ENCODE results near the gene CUEDC1.

Gene CUEDC1

GRCh38 chr17:57926723-57927047 lies 28.5 kb downstream of the CUEDC1 start:
- H3K4me3 ChIP-seq (ENCODE audit: low read depth in 1 of 2, low read length in 2 of 2): no peak overlapping the region
- H3K4me1 ChIP-seq (ENCODE audit: insufficient read depth, low read length): no peaks in the 10 kb centered on the region
- no peaks in the 10 kb centered on the region for H3K9me3 ChIP-seq (ENCODE audit: insufficient read depth, low read length, severe bottlenecking)
- TF ChIP-seq, protein P1, sequence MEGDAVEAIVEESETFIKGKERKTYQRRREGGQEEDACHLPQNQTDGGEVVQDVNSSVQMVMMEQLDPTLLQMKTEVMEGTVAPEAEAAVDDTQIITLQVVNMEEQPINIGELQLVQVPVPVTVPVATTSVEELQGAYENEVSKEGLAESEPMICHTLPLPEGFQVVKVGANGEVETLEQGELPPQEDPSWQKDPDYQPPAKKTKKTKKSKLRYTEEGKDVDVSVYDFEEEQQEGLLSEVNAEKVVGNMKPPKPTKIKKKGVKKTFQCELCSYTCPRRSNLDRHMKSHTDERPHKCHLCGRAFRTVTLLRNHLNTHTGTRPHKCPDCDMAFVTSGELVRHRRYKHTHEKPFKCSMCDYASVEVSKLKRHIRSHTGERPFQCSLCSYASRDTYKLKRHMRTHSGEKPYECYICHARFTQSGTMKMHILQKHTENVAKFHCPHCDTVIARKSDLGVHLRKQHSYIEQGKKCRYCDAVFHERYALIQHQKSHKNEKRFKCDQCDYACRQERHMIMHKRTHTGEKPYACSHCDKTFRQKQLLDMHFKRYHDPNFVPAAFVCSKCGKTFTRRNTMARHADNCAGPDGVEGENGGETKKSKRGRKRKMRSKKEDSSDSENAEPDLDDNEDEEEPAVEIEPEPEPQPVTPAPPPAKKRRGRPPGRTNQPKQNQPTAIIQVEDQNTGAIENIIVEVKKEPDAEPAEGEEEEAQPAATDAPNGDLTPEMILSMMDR (IDR thresholded peaks at IDR 0.05; ENCODE audit: borderline replicate concordance, extremely low read depth, low read length, poor library complexity, severe bottlenecking): no peak
- TF ChIP-seq EZH2 (IDR thresholded peaks at IDR 0.05; ENCODE audit: borderline replicate concordance, low read depth, low read length, severe bottlenecking): no peak
- H3K4me2 ChIP-seq (ENCODE audit: insufficient read depth, low read length): no peak overlapping the region
- DNase-seq (no peak), ATAC-seq (ENCODE audit: insufficient read depth, low read depth) (no peak)
- no peak overlapping the region for H3K27ac ChIP-seq (ENCODE audit: low read length)
- no peak overlapping the region for H2AFZ ChIP-seq (ENCODE audit: low read depth, low read length)
- H3K9ac ChIP-seq (ENCODE audit: low read depth, low read length): no peak overlapping the region
- no peaks in the 10 kb centered on the region for H4K20me1 ChIP-seq (ENCODE audit: insufficient read depth, low read length)
- peaks cover 24% of the 10 kb centered on the region for H3K27me3 ChIP-seq (ENCODE audit: insufficient read depth, low read length, poor library complexity)
- H3K36me3 ChIP-seq (ENCODE audit: insufficient read depth, low read length): no peaks in the 10 kb centered on the region
- no peaks in the 10 kb centered on the region for H3K79me2 ChIP-seq (ENCODE audit: insufficient read depth, low read length)

DNA sequence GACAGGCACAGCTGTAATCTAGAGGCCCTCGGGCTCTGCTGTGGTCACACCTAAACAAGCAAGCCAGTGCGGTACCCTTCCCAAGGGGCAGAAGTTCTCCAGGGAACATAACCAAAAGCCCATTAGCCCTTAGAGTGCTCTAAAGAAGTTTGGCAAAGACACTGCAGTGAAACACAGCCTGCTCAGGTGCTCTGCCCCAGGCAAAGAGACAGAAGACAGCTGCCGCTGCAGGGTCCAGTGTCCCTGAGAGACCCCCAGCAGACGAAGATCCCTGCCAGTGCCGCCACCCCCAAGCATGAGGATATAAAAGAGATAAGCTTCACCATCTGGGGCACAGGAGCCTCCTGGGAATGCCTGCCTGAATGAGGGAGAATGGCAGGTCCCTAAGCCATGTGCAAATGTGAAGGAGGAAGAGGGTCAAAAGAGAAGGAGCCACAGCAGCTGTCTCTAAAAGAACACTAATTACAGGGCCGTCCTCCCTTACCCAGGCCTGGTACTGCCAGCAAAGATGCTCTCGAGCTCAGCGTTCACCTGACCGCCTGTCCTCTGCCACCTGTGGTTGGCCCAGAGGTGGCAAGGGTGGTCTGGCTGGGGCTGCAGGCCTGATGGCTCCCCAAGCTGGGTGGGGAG lies 29.7 kb downstream of the CUEDC1 start:
- Histone ChIP-seq H3K79me2 (ENCODE audit: insufficient read depth, low read length) (no peaks in the 10 kb centered on the region), H4K20me1 (ENCODE audit: insufficient read depth, low read length) (no peaks in the 10 kb centered on the region), H3K4me2 (ENCODE audit: insufficient read depth, low read length) (no peak overlapping the region), H3K4me3 (ENCODE audit: low read depth in 1 of 2, low read length in 2 of 2) (no peak overlapping the region), H2AFZ (ENCODE audit: low read depth, low read length) (no peak overlapping the region), H3K9me3 (ENCODE audit: insufficient read depth, low read length, severe bottlenecking) (no peaks in the 10 kb centered on the region), H3K9ac (ENCODE audit: low read depth, low read length) (no peak overlapping the region), H3K4me1 (ENCODE audit: insufficient read depth, low read length) (no peaks in the 10 kb centered on the region), H3K36me3 (ENCODE audit: insufficient read depth, low read length) (no peaks in the 10 kb centered on the region), H3K27ac (ENCODE audit: low read length) (no peak overlapping the region), H3K27me3 (ENCODE audit: insufficient read depth, low read length, poor library complexity) (peaks cover 23% of the 10 kb centered on the region)
- DNase-seq: no peak
- ATAC-seq (ENCODE audit: insufficient read depth, low read depth): no peak
- TF ChIP-seq, protein P1 (IDR thresholded peaks at IDR 0.05; ENCODE audit: borderline replicate concordance, extremely low read depth, low read length, poor library complexity, severe bottlenecking): no peak
- TF ChIP-seq EZH2 (IDR thresholded peaks at IDR 0.05; ENCODE audit: borderline replicate concordance, low read depth, low read length, severe bottlenecking): no peak

DNA sequence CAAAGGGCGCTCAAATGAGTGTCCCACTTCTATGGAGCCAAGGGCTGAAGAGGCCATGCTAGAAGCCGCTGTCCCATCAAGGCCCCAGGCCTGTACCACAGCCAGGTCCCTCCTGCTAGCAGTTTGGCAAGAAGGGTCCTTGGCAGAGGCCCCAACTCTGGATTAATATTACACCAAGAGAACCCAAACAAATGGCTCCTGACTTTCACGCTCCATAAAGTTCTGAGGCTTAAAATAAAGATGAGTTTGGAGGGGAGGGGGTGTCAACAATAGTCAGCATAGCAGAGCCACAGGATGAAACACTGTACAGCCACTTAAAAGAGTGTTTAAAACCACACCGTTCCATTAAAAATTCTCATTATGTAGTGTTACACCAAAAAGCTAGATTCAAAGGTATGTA lies 30.5 kb downstream of the CUEDC1 start:
- Histone ChIP-seq H3K79me2 (ENCODE audit: insufficient read depth, low read length) (no peaks in the 10 kb centered on the region), H2AFZ (ENCODE audit: low read depth, low read length) (no peak overlapping the region), H3K4me1 (ENCODE audit: insufficient read depth, low read length) (no peaks in the 10 kb centered on the region), H3K4me2 (ENCODE audit: insufficient read depth, low read length) (no peak overlapping the region), H3K36me3 (ENCODE audit: insufficient read depth, low read length) (no peaks in the 10 kb centered on the region), H3K4me3 (ENCODE audit: low read depth in 1 of 2, low read length in 2 of 2) (no peak overlapping the region), H3K27me3 (ENCODE audit: insufficient read depth, low read length, poor library complexity) (peaks cover 22% of the 10 kb centered on the region), H4K20me1 (ENCODE audit: insufficient read depth, low read length) (no peaks in the 10 kb centered on the region), H3K9me3 (ENCODE audit: insufficient read depth, low read length, severe bottlenecking) (no peaks in the 10 kb centered on the region), H3K9ac (ENCODE audit: low read depth, low read length) (no peak overlapping the region), H3K27ac (ENCODE audit: low read length) (no peak overlapping the region)
- TF ChIP-seq, protein P1 (IDR thresholded peaks at IDR 0.05; ENCODE audit: borderline replicate concordance, extremely low read depth, low read length, poor library complexity, severe bottlenecking): no peak
- ATAC-seq (ENCODE audit: insufficient read depth, low read depth): no peak
- no peak for DNase-seq

All from DND-41 (cell line).